GM19193 (cell line): ENCODE results near the gene TYROBP.

Experiments used
- POLR2A ChIP-seq: IDR thresholded peaks from 4 replicates; pipeline ENCODE4 v1.6.1; 2011; ENCODE audit not compliant: insufficient read depth, insufficient read length; ENCODE audit errors: extremely low read depth

The TYROBP gene

GRCh38 chr19:35908010-35908441 is at the start of gene TYROBP:
TYROBP (minus strand) TSS chr19:35908295; CDS start chr19:35908228, 67 bp downstream.
- TF ChIP-seq POLR2A: no peak

GRCh38 chr19:35955881-35956634 is 48.0 kb upstream of the TYROBP start:
- TF ChIP-seq POLR2A: no peak

GRCh38 chr19:35949131-35949530 is 41.0 kb upstream of the TYROBP start:
- TF ChIP-seq POLR2A: no peak

GRCh38 chr19:35946203-35946602 is 38.1 kb upstream of the TYROBP start:
- no peak for TF ChIP-seq POLR2A

GRCh38 chr19:35945121-35945790 is 37.2 kb upstream of the TYROBP start:
- no peak for TF ChIP-seq POLR2A

GRCh38 chr19:35944556-35944955 is 36.5 kb upstream of the TYROBP start:
- TF ChIP-seq POLR2A: no peak

GRCh38 chr19:35943321-35944301 is 35.5 kb upstream of the TYROBP start:
- no peak for TF ChIP-seq POLR2A

- no peak for TF ChIP-seq POLR2A
These were observed 34.1 kb upstream of the TYROBP start for GRCh38 chr19:35942235-35942634.

- no peak for TF ChIP-seq POLR2A
These were observed 32.7 kb upstream of the TYROBP start for GRCh38 chr19:35940839-35941238.

GRCh38 chr19:35940078-35940775 is 32.1 kb upstream of the TYROBP start:
- no peak for TF ChIP-seq POLR2A

GRCh38 chr19:35939307-35940077 is 31.4 kb upstream of the TYROBP start:
- TF ChIP-seq POLR2A: no peak

- TF ChIP-seq POLR2A: no peak
These were observed 30.5 kb upstream of the TYROBP start for GRCh38 chr19:35938282-35939224.
